NCI-H2196 (cell line): ENCODE measurements around the gene GSE1.
A peak's percentile ranks its signal among the peaks of the same experiment; 100 is the strongest.

Experiments
- DNase-seq: peaks from one replicate; lab custom pipeline; 2025; ENCODE audit not compliant: unreplicated experiment; lab: John Stamatoyannopoulos, UW

The GSE1 gene

GRCh38 chr16:85696781-85697180, 83.7 kb downstream of the GSE1 start:
- no peak for DNase-seq

DNA sequence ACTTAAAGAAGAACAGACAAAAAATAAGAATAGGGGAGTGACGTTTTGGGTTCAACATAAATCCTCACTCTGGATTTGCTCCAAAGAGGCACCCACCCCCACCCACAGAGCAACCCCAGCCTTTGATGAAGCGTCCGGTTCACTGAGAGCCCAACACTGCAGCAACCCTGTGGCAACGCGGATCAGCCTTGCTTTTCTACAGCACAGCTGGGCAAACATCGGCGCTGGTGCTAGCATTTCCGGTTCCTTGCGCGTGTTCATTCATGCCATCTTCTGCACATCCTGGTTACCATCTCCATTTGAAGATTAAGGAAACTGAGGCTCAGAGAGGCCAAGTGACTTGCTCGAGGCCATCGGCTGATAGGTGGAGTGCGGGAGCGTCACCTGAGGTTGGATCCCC, 84.3 kb downstream of the GSE1 start:
- DNase-seq, result no peak

DNA sequence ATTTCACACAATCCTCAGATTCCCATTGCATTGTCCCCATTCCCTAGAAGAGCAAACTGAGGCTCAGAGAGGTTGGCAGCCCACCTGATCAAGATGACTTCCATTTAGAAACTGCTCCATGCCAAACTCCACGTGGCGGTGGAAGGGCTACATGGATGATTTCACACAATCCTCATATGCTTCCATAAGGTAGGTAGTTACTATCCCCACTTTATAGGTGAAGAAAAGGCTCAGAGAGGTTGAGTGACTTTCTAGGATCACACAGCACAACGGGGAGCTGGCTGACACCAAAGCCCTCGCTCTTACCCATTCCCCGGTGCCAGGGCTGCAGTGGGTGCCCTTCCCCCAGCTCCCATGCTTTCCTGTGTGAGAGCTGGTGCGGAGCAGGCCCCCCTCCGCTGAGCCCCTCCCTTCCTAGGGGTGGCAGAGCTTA, 85.4 kb downstream of the GSE1 start:
- DNase-seq, result no peak

GRCh38 chr16:85698935-85699558, 85.9 kb downstream of the GSE1 start:
- DNase-seq, result no peak

DNA sequence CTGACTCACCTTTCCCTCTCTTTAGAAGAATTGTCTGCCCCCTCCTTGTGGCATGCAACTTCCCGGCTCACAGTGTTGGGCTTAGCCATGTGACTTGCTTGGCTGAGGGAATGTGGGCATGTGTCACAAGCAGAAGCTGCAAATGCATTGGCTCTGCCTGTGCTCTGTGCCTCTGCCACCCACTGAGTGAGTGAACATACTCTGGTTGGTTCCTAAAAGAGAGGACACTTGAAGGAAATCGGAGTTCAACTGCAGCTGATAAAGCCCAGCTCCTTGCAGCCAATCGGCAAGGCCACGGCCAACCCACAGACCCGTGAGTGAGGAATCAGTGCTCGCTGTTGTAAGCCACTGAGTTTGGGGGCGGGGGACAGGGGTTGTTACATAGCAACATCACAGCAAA, 86.5 kb downstream of the GSE1 start:
- DNase-seq, result no peak

GRCh38 chr16:85704011-85704410, 90.9 kb downstream of the GSE1 start:
- no peak for DNase-seq

- no peak for DNase-seq
Measured at GRCh38 chr16:85704900-85705846, 92.1 kb downstream of the GSE1 start.

GRCh38 chr16:85706449-85707034, 93.4 kb downstream of the GSE1 start:
- DNase-seq, result no peak

- no peak for DNase-seq
Measured at GRCh38 chr16:85707528-85708095, 94.5 kb downstream of the GSE1 start.

DNA sequence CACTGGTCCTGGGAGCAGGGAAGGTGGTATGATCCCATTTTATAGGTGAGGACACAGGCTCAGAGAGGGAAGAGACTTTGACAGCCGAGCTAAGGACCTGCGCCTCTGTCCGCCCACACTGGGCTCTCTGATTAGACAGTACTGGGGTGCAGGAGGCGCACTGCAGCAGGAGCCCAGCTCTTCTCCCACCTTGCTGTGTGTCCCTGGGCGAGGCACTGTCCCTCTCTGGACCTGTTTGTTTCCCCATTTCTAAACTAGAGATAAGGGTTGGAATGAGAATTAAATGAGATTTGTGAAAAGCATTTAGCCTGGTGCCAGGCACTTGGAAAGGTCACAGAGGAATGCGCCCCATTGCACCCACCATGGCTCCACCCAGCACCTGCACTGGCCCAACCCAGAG, 95.2 kb downstream of the GSE1 start:
- no peak for DNase-seq

DNA sequence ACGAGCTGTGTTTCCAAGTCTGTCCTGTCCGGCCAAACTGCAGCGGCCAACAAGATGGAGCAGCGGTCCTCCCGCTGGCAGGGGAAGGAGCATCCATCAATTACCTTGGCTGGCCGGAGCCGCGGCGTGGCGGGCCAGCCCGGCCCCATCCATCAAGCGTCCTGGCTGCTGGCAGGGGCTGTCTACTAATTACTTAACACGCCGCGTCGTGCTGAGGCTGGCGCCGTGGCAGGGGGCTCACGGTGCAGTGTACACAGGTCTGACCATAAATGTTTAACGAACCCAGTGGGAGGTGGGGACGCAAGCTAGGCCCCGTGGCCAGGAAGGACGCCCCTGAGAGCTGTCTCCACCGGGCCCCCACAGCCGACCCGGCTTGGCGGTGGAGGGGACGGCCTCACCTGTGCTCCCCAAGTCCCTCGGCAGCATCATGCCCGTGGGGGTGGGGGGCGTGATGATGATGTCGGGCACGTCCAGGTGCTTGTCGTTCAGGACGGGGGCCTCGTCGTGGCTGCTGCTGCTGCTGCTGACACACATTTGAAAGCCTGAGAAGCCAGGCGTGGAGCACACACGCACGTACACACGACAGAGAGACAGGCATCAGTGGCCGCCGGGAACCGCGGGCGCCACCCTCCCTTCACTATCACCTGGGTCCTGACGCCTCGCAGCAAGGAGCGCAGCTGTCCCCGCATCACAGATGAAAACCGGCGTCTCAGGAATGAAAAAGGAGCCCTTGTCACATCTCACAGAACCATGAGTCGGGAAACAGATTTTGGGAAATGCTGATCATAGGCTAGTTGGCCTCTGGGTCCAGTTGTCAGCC, 96.9 kb downstream of the GSE1 start:
- no peak for DNase-seq

DNA sequence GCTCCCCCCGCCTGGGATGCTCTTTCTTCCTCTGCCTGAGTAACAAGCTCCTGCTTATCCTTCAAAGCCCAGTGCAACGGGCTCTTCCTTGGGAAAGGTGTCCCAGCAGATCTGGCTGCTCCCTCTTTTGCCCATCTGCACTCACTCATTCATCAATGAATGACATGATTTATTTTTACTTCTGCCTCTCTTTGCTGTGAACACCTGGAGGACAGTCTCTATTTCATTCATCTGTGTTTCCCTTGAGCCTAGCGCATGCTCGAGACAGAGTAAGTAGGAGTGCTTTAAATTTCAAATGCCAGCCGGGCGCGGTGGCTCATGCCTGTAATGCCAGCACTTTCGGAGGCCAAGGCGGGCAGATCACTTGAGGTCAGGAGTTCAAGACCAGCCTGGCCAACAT, 97.6 kb downstream of the GSE1 start:
- DNase-seq, result no peak

GRCh38 chr16:85711982-85712587, 99.0 kb downstream of the GSE1 start:
- no peak for DNase-seq

DNA sequence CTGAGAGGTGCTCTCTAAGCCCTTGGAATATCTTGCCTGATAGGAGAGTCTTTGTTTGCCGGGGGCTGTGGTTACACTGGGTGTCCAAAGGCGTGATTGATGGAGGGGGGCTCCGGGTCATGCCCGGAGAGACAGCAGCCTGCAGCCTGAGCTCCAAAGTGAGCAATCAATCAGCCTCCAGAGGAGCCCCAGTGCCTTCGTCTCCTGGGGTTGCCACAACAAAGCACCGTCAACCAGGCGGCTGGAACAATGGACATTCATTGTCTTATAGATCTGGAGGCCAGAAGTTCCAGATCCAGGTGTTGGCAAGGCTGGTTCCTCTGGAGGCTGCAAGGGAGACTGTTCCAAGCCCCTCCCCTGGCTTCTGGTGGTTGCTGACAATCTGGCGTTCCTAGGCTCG, 99.7 kb downstream of the GSE1 start:
- DNase-seq, result peak; percentile 16

DNA sequence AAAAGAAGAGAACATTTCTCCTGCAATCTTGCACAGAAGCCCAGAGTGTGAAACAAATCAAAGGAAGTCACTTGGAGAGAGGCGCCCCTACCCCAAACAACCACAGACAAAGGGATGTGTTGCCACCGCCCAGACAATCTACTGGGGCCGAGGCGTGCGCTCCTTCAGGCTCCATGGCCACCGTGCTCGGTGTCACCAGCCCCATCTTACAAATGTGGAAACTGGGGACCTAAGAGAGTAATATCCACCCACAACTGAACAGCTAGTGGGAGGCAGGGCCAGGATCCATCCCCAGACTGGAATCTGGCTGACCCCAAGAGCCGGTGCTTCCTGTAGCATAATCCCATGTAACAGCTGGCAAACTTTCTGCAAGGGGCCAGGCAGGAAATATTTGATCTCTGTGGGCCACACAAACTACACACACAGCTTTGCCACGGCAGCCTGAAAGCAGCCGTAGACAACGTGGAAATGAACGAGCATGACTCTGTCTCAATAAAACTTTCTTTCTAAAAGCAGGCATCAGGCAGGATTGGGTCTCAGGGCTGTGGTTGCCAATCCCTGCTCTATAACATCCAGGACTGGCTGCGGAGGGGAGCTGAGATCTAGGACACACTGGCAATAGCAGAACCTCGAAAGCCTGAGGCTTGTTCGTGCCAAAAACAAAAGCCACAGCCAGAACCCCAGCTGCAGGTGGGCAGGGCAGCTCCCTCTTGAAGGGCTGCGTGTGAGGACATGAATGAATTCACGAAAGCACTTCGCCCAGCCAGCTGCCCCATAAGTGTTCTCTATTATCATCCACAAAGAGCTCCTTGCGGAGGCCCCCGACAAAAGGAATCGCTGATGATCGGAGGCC, 102.3 kb downstream of the GSE1 start:
- DNase-seq, result peak; percentile 17

GRCh38 chr16:85716022-85716679, 103.0 kb downstream of the GSE1 start:
- DNase-seq, result no peak

DNA sequence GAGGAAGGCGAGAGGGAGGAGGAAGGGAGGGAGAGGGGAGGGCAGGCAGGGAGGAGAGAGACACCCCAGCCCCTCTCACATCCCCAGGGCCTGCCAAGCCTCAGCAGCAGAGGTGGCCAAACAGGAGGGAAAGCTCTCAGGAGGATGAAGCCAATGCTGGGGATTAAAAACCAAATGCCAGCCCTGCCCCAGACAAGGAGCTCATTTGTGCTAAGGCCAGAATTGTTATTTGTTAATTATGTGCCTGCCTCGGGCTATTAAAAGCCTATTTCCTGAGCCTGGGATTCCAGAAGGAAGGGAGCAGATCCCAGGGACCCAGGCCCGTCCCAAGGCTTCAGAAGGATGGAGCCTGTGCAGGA, 103.5 kb downstream of the GSE1 start:
- no peak for DNase-seq

DNA sequence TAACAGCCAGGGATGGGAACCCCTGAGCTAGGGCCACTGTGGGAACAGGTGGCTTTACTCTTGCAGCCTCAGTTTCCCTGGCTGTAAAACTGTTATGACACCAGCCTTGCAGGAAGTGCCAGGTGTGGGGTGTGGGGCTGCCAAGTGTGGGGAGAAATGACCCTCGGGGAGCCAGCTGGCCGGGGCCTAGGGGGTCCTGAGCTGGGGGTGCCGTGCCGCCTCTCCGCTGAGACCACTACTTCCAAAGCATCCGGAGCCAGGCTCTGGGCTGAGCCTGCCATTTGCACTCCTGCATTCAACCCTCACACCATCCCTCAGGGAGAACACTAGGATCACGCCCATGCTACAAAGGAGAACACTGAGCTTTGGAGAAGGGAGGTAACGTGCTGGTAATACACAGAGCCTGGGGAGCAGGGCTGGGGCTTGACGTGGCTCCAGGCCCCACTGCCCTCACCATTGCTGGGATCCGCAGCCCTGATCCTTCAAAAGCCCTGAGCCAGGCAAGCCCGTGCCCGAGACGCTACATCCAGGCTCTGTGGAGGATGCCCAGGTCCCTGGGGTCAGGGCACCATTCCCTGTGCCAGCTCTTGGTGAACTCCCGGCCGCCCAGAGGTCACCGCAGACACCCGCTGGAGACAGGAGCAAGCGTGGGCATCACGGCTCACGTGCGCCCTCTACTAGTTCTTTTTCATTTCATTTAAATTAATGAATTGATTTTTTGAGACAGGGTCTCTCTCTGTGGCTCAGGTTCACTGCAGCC, 104.5 kb downstream of the GSE1 start:
- peak; percentile 68 for DNase-seq

DNA sequence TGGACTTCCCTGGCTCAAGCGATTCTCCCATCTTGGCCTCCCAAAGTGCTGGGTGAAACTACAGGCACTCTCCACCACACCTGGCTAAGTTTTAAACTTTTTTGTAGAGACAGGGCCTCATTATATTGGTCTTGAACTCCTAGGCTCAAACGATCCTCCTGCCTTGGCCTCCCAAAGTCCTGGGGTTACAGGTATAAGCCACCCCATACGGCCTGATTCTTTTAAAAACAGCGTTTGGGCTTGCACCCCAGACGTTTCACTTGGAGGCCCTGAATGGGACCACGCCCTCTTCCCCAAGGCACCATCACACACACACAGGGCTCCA, 105.0 kb downstream of the GSE1 start:
- no peak for DNase-seq
